OCI-LY1 (cell line): ENCODE measurements around the gene SELENOT.

ENCODE experiments used
- H2AFZ ChIP-seq: fragments of 200-600 bp; sonication (generic), shearing (Covaris generic); 2 replicates; pipeline ENCODE4 v1.6.0; 2014; ENCODE audit warnings: antibody characterized with exemption, mild to moderate bottlenecking, low read length
- H3F3A ChIP-seq: fragments of 200-600 bp; sonication (generic), shearing (Covaris generic); 2 replicates; pipeline ENCODE4 v1.6.0; 2014; ENCODE audit warnings: mild to moderate bottlenecking, antibody characterized with exemption, low read length, moderate library complexity; ENCODE audit not compliant: insufficient read depth
- H3K27ac ChIP-seq: fragments of 200-600 bp; sonication (generic); 2 replicates; pipeline ENCODE4 v1.5.1; 2014; ENCODE audit warnings: low read length, mixed run types, mild to moderate bottlenecking, low read depth; ENCODE audit not compliant: poor library complexity, severe bottlenecking
- H3K27me3 ChIP-seq: fragments of 200-600 bp; sonication (generic); 2 replicates; pipeline ENCODE4 v1.6.0; 2014; ENCODE audit warnings: antibody characterized with exemption, mild to moderate bottlenecking, low read length, moderate library complexity; ENCODE audit not compliant: insufficient read depth
- H3K36me3 ChIP-seq: fragments of 200-600 bp; sonication (generic); 2 replicates; pipeline ENCODE4 v1.6.1; 2014; ENCODE audit warnings: mild to moderate bottlenecking, antibody characterized with exemption, low read length, moderate library complexity, mixed read lengths; ENCODE audit not compliant: insufficient read depth
- H3K4me1 ChIP-seq: fragments of 200-600 bp; sonication (generic); 2 replicates; pipeline ENCODE4 v1.5.1; 2014; ENCODE audit warnings: mild to moderate bottlenecking, low read length, moderate library complexity; ENCODE audit not compliant: insufficient read depth, severe bottlenecking
- H3K4me2 ChIP-seq: fragments of 200-600 bp; sonication (generic), shearing (Covaris generic); 2 replicates; pipeline ENCODE4 v1.6.1; 2014; ENCODE audit warnings: low read length
- H3K4me3 ChIP-seq: fragments of 200-600 bp; sonication (generic); 2 replicates; pipeline ENCODE4 v1.5.1; 2014; ENCODE audit warnings: low read length, low read depth, mild to moderate bottlenecking, mixed read lengths; ENCODE audit not compliant: poor library complexity, severe bottlenecking
- H3K79me2 ChIP-seq: fragments of 200-600 bp; shearing (Covaris generic); 2 replicates; pipeline ENCODE4 v1.6.1; 2016; ENCODE audit warnings: mixed run types, low read length, mixed read lengths; ENCODE audit not compliant: insufficient read depth
- H3K9ac ChIP-seq: fragments of 200-600 bp; sonication (generic), shearing (Covaris generic); 2 replicates; pipeline ENCODE4 v1.6.1; 2014; ENCODE audit warnings: mild to moderate bottlenecking, low read length, mixed read lengths
- H3K9me2 ChIP-seq: fragments of 200-600 bp; sonication (generic), shearing (Covaris generic); 2 replicates; pipeline ENCODE4 v1.6.1; 2014; ENCODE audit warnings: low read depth, mild to moderate bottlenecking, low read length, mixed read lengths
- H3K9me3 ChIP-seq: fragments of 200-600 bp; shearing (Covaris generic); 2 replicates; pipeline ENCODE4 v1.6.1; 2014; ENCODE audit warnings: low read length, mixed read lengths
- H4K20me1 ChIP-seq: fragments of 200-600 bp; sonication (generic), shearing (Covaris generic); 2 replicates; pipeline ENCODE4 v1.6.0; 2016; ENCODE audit warnings: mild to moderate bottlenecking, low read length; ENCODE audit not compliant: insufficient read depth
- EZH2 ChIP-seq: fragments of 200-600 bp; sonication (generic), shearing (Covaris generic); IDR thresholded peaks from 2 replicates; pipeline ENCODE4 v1.8.0; 2017; ENCODE audit warnings: borderline replicate concordance, mixed run types, mild to moderate bottlenecking, antibody characterized with exemption, low read length, moderate library complexity, mixed read lengths
- TF ChIP-seq, protein P1 (sequence below): fragments of 200-600 bp; sonication (generic), shearing (Covaris generic); IDR thresholded peaks from 2 replicates; pipeline ENCODE4 v1.5.1; 2017; ENCODE audit warnings: mild to moderate bottlenecking, antibody characterized with exemption, low read length, moderate library complexity, mixed read lengths

Gene SELENOT

DNA sequence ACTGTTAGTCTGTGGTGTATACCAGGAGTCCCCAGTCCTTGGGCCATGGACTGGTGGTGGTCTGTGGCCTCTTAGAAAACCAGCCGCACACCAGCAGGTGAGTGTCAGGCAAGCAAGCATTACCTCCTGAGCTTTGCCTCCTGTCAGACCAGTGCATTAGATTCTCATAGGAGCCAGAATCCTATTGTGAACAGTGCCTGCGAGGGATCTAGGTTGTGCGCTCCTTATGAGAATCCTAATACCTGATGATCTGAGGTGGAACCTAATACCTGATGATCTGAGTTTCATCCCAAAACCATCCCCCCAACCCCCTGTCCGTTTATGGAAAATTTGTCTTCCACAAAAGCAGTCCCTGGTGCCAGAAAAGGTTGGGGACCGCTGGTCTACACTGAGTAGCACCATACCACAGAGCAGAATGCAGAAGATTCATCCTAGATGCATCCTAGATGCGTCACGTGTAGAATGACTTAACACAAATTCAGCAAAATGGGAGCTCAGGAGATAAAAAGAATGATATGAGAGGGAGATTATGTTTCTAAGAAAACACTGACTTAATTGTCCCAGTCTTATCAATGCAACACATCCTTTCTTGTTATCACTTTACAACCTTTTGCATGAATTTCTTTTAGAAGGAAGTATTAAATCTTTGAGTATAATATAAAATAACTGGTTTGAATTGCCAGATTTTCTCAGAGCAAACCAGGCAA, 28.5 kb downstream of the SELENOT start:
- peaks cover 12% of the 10 kb centered on the region for H3K4me1 ChIP-seq
- no peaks in the 10 kb centered on the region for H3K9me2 ChIP-seq
- H2AFZ ChIP-seq, result no peak overlapping the region
- H4K20me1 ChIP-seq, result no peaks in the 10 kb centered on the region
- no peak overlapping the region for H3K27ac ChIP-seq
- H3K4me2 ChIP-seq, result no peak overlapping the region
- H3K79me2 ChIP-seq, result no peaks in the 10 kb centered on the region
- H3K27me3 ChIP-seq, result no peaks in the 10 kb centered on the region
- TF ChIP-seq, protein P1, sequence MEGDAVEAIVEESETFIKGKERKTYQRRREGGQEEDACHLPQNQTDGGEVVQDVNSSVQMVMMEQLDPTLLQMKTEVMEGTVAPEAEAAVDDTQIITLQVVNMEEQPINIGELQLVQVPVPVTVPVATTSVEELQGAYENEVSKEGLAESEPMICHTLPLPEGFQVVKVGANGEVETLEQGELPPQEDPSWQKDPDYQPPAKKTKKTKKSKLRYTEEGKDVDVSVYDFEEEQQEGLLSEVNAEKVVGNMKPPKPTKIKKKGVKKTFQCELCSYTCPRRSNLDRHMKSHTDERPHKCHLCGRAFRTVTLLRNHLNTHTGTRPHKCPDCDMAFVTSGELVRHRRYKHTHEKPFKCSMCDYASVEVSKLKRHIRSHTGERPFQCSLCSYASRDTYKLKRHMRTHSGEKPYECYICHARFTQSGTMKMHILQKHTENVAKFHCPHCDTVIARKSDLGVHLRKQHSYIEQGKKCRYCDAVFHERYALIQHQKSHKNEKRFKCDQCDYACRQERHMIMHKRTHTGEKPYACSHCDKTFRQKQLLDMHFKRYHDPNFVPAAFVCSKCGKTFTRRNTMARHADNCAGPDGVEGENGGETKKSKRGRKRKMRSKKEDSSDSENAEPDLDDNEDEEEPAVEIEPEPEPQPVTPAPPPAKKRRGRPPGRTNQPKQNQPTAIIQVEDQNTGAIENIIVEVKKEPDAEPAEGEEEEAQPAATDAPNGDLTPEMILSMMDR, result no peak
- TF ChIP-seq EZH2, result no peak
- peaks cover 55% of the 10 kb centered on the region for H3K36me3 ChIP-seq
- no peaks in the 10 kb centered on the region for H3F3A ChIP-seq
- H3K9ac ChIP-seq, result no peak overlapping the region
- no peak overlapping the region for H3K4me3 ChIP-seq
- no peaks in the 10 kb centered on the region for H3K9me3 ChIP-seq

DNA sequence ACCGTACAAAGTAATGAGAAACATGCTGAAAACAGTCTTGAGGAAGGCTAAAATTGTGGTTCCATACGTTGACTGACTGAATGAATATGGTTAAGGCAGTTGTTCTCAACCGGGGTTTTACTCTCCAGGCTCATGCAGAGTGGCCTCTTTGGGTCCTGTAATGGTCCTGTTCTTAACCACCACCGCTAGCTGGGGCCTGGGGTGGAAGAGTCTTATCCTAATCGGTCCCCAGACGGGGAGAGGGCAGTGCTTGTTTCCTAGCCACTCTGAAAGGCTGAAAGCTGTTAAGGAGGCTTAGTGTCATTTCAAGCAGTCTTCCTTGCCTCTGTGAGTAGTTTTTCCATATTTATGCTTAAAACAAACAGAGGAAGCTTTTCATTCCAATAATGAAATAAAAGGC, 32.0 kb downstream of the SELENOT start:
- Histone ChIP-seq H3K79me2 (no peaks in the 10 kb centered on the region), H3K36me3 (peaks cover 21% of the 10 kb centered on the region), H3F3A (no peaks in the 10 kb centered on the region), H3K4me1 (peaks cover 12% of the 10 kb centered on the region), H4K20me1 (no peaks in the 10 kb centered on the region), H3K27me3 (no peaks in the 10 kb centered on the region), H2AFZ (no peak overlapping the region), H3K27ac (no peak overlapping the region), H3K4me3 (no peak overlapping the region), H3K9me3 (no peaks in the 10 kb centered on the region), H3K9ac (no peak overlapping the region), H3K4me2 (no peak overlapping the region), H3K9me2 (no peaks in the 10 kb centered on the region)
- TF ChIP-seq, protein P1, result no peak
- TF ChIP-seq EZH2, result no peak

DNA sequence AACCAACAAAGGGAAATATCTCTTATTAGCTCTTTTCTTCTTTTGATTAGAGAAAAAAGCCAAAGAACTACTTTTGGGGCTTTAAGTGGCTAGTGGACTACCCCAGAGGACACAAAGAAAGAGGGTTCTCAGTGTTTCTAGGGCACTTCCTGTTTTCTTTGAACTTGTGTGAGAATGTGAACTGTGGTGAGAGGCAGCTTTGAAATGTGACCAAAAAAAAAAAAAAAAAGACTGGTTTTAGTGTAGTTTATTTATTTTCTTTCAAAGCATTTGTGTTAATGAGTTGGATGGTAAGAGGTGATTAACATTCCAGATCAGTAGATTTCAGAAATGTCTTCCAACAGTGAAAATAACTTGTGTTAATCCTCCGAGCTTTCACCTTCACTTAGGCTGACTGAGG, 32.4 kb downstream of the SELENOT start:
- peaks cover 16% of the 10 kb centered on the region for H3K36me3 ChIP-seq
- TF ChIP-seq EZH2, result no peak
- TF ChIP-seq, protein P1, result no peak
- no peaks in the 10 kb centered on the region for H4K20me1 ChIP-seq
- no peaks in the 10 kb centered on the region for H3F3A ChIP-seq
- H3K27me3 ChIP-seq, result no peaks in the 10 kb centered on the region
- no peak overlapping the region for H2AFZ ChIP-seq
- no peak overlapping the region for H3K4me3 ChIP-seq
- no peak overlapping the region for H3K27ac ChIP-seq
- peaks cover 12% of the 10 kb centered on the region for H3K4me1 ChIP-seq
- no peaks in the 10 kb centered on the region for H3K9me3 ChIP-seq
- no peak overlapping the region for H3K4me2 ChIP-seq
- H3K9ac ChIP-seq, result no peak overlapping the region
- no peaks in the 10 kb centered on the region for H3K79me2 ChIP-seq
- H3K9me2 ChIP-seq, result no peaks in the 10 kb centered on the region
